K562 treated with DMSO at 1 percent for 12 hours (cell line): ENCODE measurements around the gene TMEM254. TPM values are rescaled to one million over a fixed set of nuclear protein-coding genes. Genes with fewer than 3 reads are reported as not detected.

ENCODE experiments used
- total RNA-seq: library from RNA; unstranded; fragments of 300-600 nt; gene quantifications from 2 replicates; pipeline ENCODE4 v1.2.3, GENCODE V29; 2022; ENCODE audit not compliant: insufficient read depth

The TMEM254 gene
- 2.0 and 3.7 TPM in 2 replicates for total RNA-seq

DNA sequence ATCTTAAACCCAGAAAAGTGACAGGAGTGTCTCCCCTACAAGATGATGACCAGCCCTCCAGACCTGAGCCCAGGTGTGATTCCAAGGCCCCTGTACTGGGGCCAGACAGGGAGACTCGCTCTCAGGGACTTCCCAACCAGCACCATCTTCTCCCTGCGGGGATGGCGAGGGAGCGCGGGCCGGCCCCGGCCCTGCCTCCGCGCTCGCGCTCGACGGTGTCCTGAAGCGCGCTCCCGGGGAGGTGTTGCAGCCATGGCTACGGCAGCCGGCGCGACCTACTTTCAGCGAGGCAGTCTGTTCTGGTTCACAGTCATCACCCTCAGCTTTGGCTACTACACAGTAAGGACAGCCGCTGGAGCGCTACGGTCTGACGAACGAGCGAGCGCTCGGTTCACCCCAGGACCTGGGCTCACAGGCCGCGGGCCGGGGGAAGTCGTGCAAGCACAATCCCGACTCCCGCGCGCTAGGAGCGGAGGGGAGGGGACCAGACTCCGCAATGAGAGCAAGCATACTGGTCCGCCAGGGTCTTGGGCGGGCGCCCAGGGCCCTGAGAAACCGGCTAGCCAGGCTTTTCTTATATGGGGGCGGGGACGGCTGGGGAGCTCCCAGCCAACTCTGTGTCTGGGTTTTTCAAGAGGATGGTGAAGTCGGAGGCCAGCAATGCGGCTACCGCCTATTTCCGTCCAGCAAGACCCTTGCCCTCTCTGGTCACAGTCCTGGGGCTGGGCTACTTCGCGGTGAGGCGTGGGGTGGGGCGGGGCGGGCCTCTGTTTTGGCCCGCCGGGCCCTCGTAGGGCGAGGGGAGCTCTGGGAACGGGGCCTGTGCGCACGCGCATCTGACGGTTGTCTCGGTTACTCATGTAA, at the start of gene TMEM254:
Gene TMEM254, plus strand, starts transcription at position 218 of the 864 bp plus-strand sequence. Its CDS starts 35 bp downstream, at position 253.

GRCh38 chr10:80132299-80133139, 54.1 kb downstream of the TMEM254 start, which contains the start of gene PLAC9:
TSS of gene PLAC9 (plus strand) at chr10:80132730. CDS start at chr10:80132763, 33 bp downstream.

Other genes with a start within 250 kb of the TMEM254 start
- gene SFTPD, start 129.6 kb upstream of the TMEM254 start, total RNA-seq = not detected in 2 replicates
- gene PLAC9, start 54.1 kb downstream of the TMEM254 start, total RNA-seq = not detected in 2 replicates
- 123 and 189 TPM in 2 replicates for gene ANXA11, start 126.9 kb downstream of the TMEM254 start, total RNA-seq
- 1.9 and 2.5 TPM in 2 replicates for gene MAT1A, start 211.0 kb downstream of the TMEM254 start, total RNA-seq